GM12878 (cell line): ENCODE data around the gene MUC5B. TPM values are rescaled to one million over a fixed set of nuclear protein-coding genes. Genes with fewer than 3 reads are reported as not detected.

Experiments
- ATAC-seq: fragments of 200-7000 bp; cut with Tn5 transposase; 3 replicates; pipeline ENCODE4 v1.9.1; 2020; ENCODE audit warnings: mild to moderate bottlenecking, moderate library complexity
- BruUV-seq: library from RNA; stranded (reverse); fragments of 400-500 nt; replicated peaks from 2 replicates; lab custom pipeline; 2021; lab: Mats Ljungman, UMichigan
- CTCF ChIA-PET: fragments of 300-600 bp; sonication (Branson Sonifier 250); formaldehyde crosslinking; extraction: SDS; loops from one replicate; lab custom pipeline; 2021; ENCODE audit warnings: inconsistent platforms; lab: Yijun Ruan, JAX
- POLR2A ChIA-PET: fragments of 350-600 bp; formaldehyde crosslinking; extraction: SDS; loops from one replicate; lab custom pipeline; 2021; ENCODE audit warnings: inconsistent platforms; lab: Charles Lee
- RAD21 ChIA-PET: fragments of 300-600 bp; sonication (Branson Sonifier 250); formaldehyde crosslinking; loops from one replicate; lab custom pipeline; 2023; ENCODE audit warnings: antibody characterized with exemption; ENCODE audit not compliant: unreplicated experiment; lab: Charles Lee
- SMC1A ChIA-PET: fragments of 300-600 bp; sonication (Branson Sonifier 250); formaldehyde crosslinking; loops from one replicate; lab custom pipeline; 2023; ENCODE audit not compliant: unreplicated experiment, uncharacterized antibody; lab: Charles Lee
- DNase-seq: peaks from one replicate; pipeline ENCODE4 v3.0.0-alpha.2; 2011; ENCODE audit warnings: low read depth, low spot score
- FAIRE-seq: peaks from 3 replicates; lab custom pipeline; 2011; peaks lifted over from hg19 to GRCh38; lab: Jason Lieb, UNC
- H2AFZ ChIP-seq: 2 replicates; pipeline ENCODE4 v1.6.0; 2011; ENCODE audit warnings: low read depth, low read length, control low read depth; ENCODE audit not compliant: control insufficient read depth
- H3K27ac ChIP-seq: 2 replicates; pipeline ENCODE4 v1.5.1; 2011; ENCODE audit warnings: control low read depth; ENCODE audit not compliant: control insufficient read depth, insufficient read depth
- H3K27me3 ChIP-seq, 2 experiments: replicated peaks in 1 of 2; 2 replicates each; pipeline versions ENCODE4 v1.6.0 to v1.6.1; 2011; ENCODE audit warnings: low read length in 1 of 2; ENCODE audit not compliant: control insufficient read depth in 2 of 2, insufficient read depth in 2 of 2
- H3K36me3 ChIP-seq, 2 experiments: 2 replicates each; pipeline ENCODE4 v1.5.1; 2011; ENCODE audit warnings: low read length in 1 of 2; ENCODE audit not compliant: control insufficient read depth in 2 of 2, insufficient read depth in 2 of 2
- H3K4me1 ChIP-seq: 2 replicates; pipeline ENCODE4 v1.6.1; 2011; ENCODE audit warnings: mild to moderate bottlenecking, low read length, moderate library complexity, mixed read lengths; ENCODE audit not compliant: control insufficient read depth, insufficient read depth
- H3K4me2 ChIP-seq: 2 replicates; pipeline ENCODE4 v1.6.0; 2011; ENCODE audit warnings: control low read depth; ENCODE audit not compliant: control insufficient read depth, insufficient read depth
- H3K4me3 ChIP-seq: fragments of 200-600 bp; sonication (generic); 2 replicates; pipeline ENCODE4 v1.5.1; 2016
- H3K79me2 ChIP-seq: 2 replicates; pipeline ENCODE4 v1.6.0; 2011; ENCODE audit warnings: low read length; ENCODE audit not compliant: control insufficient read depth, insufficient read depth
- H3K9ac ChIP-seq: 2 replicates; pipeline ENCODE4 v1.8.0; 2011; ENCODE audit warnings: low read length, control low read depth, mixed read lengths; ENCODE audit not compliant: control insufficient read depth, insufficient read depth
- H3K9me3 ChIP-seq: replicated peaks from 3 replicates; pipeline ENCODE4 v1.5.1; 2011; ENCODE audit warnings: mild to moderate bottlenecking, low read length; ENCODE audit not compliant: control insufficient read depth, insufficient read depth
- H4K20me1 ChIP-seq: 2 replicates; pipeline ENCODE4 v1.6.0; 2011; ENCODE audit not compliant: control insufficient read depth, insufficient read depth
- GATAD2B ChIP-seq: fragments of 450-650 bp; conservative IDR thresholded peaks from 2 replicates; pipeline ENCODE4 v1.6.1; 2017; ENCODE audit warnings: low read depth, mild to moderate bottlenecking, moderate library complexity
- MTA3 ChIP-seq: IDR thresholded peaks from 2 replicates; pipeline ENCODE4 v1.6.1; 2012; ENCODE audit warnings: low read length, inconsistent platforms, borderline replicate concordance
- POLR2AphosphoS5 ChIP-seq: IDR thresholded peaks from 2 replicates; pipeline ENCODE4 v1.6.1; 2011; ENCODE audit warnings: mild to moderate bottlenecking, low read length, inconsistent platforms
- TCF7 ChIP-seq: IDR thresholded peaks from 2 replicates; pipeline ENCODE4 v1.6.1; 2014; ENCODE audit warnings: antibody characterized with exemption, borderline replicate concordance
- WGBS: methylation state at CpG from one replicate; pipeline ENCODE4 v1.1.6; 2016; ENCODE audit warnings: low lambda C conversion rate; ENCODE audit not compliant: insufficient replicate concordance, insufficient coverage; ENCODE audit errors: missing lambda C conversion rate; 5-methylcytosine and 5-hydroxymethylcytosine counted together
- in situ Hi-C: fragments of 300-500 bp; cut with MboI; formaldehyde crosslinking; loops from 9 replicates; pipeline ENCODE4 v1.14.3; 2018; ENCODE audit warnings: mixed read lengths
- intact Hi-C: fragments of 100-400 bp; cut with micrococcal nuclease; formaldehyde crosslinking; loops from one replicate; pipeline ENCODE4 v1.14.2; 2022; ENCODE audit not compliant: unreplicated experiment
- polyA plus RNA-seq, 11 experiments: library from polyadenylated mRNA; depleted of rRNA in 4 of 11; unstranded in 6 of 11; stranded (reverse) in 5 of 11; fragments of >200 nt; fragmentation: Nextera tagmentation in 4 of 11; fragmentation: Illumina TruSeq in 1 of 11; extraction: Ambion mirVana in 4 of 11; extraction: Trizol in 1 of 11; gene quantifications; 1 replicate in 1 of 11; 2 replicates in 10 of 11; pipeline versions ENCODE4 v1.2.1 to v1.2.3, GENCODE V29; 2011 to 2016; ENCODE audit warnings: inconsistent platforms in 2 of 11, missing spikeins in 2 of 11, low read depth in 1 of 11
- total RNA-seq, 4 experiments: library from RNA; depleted of rRNA in 3 of 4; stranded (reverse); fragments of >200 nt in 3 of 4; fragmentation: Illumina TruSeq in 1 of 4; extraction: Trizol in 1 of 4; gene quantifications; 2 replicates each; pipeline versions ENCODE4 v1.2.1 to v1.2.3, GENCODE V29; 2013 to 2021
- TF ChIP-seq, protein P1 (sequence below): fragments of 450-650 bp; IDR thresholded peaks from 2 replicates; pipeline ENCODE4 v1.6.1; 2017; ENCODE audit warnings: mild to moderate bottlenecking, low read depth, inconsistent platforms; ENCODE audit not compliant: poor library complexity, severe bottlenecking

MUC5B gene
- total and polyA plus RNA-seq, 10 of the 15 experiments (the other 5 are each of a cell fraction or from before 2014, with no cell fraction given), result 1.5 TPM; not detected in 9

DNA sequence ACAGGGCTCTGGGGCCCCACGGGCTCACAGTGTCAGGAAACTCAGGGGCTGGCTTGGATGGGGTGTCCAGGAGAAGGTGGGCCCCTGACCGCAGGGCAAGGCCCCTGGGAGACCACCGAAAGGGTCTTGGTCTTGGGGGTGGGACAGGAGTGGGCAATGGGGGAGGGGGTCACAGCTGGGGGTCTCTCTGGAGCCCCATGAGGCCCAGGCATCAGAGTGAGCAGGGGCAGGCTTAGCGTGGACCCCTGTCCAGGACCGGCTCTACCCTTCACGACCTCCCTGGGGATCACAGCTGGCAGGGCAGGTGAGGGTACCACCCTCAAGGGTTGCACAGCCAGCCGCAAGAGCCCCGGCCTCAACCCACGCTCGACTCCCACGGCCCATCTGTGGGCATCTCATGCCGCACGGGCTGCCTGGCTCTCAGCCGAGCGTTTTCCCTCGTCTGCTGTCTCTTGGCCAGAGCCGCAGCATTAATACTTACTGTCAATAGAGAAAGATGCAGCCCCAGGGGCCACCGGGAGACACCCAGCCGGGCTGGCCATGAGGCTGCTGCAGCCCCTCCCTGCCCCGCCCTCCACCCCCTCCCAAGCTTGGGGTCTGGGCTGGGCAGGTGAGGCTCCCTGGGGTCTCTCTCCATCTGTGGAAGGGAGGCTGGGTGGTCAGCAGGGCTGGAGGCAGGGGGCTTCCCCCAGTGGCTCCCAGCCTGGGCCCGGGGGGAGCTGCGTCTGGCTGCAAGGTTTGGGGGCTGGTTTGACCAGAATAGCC lies 662 bp downstream of the MUC5B start:
- TF ChIP-seq MTA3, result no peak
- TF ChIP-seq, protein P1, sequence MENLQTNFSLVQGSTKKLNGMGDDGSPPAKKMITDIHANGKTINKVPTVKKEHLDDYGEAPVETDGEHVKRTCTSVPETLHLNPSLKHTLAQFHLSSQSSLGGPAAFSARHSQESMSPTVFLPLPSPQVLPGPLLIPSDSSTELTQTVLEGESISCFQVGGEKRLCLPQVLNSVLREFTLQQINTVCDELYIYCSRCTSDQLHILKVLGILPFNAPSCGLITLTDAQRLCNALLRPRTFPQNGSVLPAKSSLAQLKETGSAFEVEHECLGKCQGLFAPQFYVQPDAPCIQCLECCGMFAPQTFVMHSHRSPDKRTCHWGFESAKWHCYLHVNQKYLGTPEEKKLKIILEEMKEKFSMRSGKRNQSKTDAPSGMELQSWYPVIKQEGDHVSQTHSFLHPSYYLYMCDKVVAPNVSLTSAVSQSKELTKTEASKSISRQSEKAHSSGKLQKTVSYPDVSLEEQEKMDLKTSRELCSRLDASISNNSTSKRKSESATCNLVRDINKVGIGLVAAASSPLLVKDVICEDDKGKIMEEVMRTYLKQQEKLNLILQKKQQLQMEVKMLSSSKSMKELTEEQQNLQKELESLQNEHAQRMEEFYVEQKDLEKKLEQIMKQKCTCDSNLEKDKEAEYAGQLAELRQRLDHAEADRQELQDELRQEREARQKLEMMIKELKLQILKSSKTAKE, result no peak
- TF ChIP-seq GATAD2B, result no peak
- no peak for TF ChIP-seq POLR2AphosphoS5
- no peak for TF ChIP-seq TCF7
- intact Hi-C loops, result no loop called here
- DNase-seq (no peak), ATAC-seq (no peak), FAIRE-seq (no peak)
- Histone ChIP-seq H3K27me3 (no peaks in the 10 kb centered on the region), H2AFZ (no peak overlapping the region), H3K9me3 (no peaks in the 10 kb centered on the region), H3K9ac (no peak overlapping the region), H3K27ac (no peak overlapping the region), H3K4me2 (no peak overlapping the region), H4K20me1 (no peaks in the 10 kb centered on the region), H3K4me1 (no peaks in the 10 kb centered on the region), H3K4me3 (no peak overlapping the region), H3K36me3 (no peaks in the 10 kb centered on the region), H3K79me2 (no peaks in the 10 kb centered on the region)
- RAD21 ChIA-PET, result no interaction called here
- POLR2A ChIA-PET, result no interaction called here
- 30% methylated on average over 21 of the region's 22 CpGs for WGBS
- BruUV-seq, result no TSS peak
- in situ Hi-C loops, result no loop called here
- SMC1A ChIA-PET, result no interaction called here
- CTCF ChIA-PET, result interaction anchor here (0.6 kb wide), 1 partner anchor 727 kb away, joined by 3 read pairs; no protein-coding TSS in a partner anchor
